GM10266 (cell line): ENCODE measurements around the gene PXDN.

Experiments
- DNase-seq: peaks from one replicate; pipeline ENCODE4 v3.0.0; 2012; ENCODE audit errors: extremely low spot score
- TF ChIP-seq, protein P1 (sequence below): IDR thresholded peaks from 2 replicates; pipeline ENCODE4 v1.5.1; 2012; ENCODE audit warnings: mild to moderate bottlenecking, low read depth; ENCODE audit not compliant: control insufficient read depth, insufficient read depth; ENCODE audit errors: missing control alignments

PXDN gene

GRCh38 chr2:1602278-1603010, 141.9 kb downstream of the PXDN start:
- TF ChIP-seq, protein P1, sequence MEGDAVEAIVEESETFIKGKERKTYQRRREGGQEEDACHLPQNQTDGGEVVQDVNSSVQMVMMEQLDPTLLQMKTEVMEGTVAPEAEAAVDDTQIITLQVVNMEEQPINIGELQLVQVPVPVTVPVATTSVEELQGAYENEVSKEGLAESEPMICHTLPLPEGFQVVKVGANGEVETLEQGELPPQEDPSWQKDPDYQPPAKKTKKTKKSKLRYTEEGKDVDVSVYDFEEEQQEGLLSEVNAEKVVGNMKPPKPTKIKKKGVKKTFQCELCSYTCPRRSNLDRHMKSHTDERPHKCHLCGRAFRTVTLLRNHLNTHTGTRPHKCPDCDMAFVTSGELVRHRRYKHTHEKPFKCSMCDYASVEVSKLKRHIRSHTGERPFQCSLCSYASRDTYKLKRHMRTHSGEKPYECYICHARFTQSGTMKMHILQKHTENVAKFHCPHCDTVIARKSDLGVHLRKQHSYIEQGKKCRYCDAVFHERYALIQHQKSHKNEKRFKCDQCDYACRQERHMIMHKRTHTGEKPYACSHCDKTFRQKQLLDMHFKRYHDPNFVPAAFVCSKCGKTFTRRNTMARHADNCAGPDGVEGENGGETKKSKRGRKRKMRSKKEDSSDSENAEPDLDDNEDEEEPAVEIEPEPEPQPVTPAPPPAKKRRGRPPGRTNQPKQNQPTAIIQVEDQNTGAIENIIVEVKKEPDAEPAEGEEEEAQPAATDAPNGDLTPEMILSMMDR = no peak

DNA sequence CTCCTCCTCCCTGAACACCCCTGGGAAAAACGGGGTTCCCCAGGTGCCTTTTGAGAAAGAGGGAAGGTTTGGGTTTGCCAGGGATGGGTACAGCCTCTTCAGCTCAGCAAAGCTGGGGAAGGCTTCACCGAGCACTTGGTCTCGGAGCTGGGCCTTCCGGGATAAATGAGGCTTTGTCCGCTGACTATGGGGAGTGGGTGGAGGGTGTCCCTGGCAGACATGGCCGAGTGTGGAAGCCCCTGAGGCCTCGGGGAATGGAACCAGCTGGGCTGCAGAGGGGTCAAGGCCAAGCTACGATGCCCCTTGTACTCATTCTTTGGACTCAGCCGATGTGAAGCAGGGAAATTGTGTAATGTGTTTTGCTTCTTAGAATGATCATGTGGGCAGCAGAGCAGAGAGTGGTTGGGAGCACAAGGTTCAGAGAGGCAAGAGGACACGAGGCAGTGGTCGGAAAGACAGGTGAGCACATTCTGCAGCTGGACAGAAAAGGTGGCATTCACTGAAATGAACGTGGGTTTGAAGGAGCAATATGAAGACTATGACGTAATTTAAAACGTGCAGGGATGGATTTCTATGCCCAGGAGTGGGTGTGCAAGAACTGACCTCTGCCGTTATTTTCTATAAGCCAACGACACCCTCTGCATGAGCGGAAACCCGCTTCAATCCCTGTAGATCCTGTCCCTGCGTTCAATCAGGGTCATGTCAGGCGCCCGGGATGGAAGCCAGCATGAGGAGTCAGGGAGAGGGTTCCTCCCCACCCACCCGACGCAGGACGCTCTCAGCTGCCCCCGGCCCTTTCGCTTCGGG, 142.6 kb downstream of the PXDN start:
- no peak for DNase-seq
- TF ChIP-seq, protein P1 = no peak

More at GRCh38 chr2:1602278-1603010, 141.9 kb downstream of the PXDN start:
- no peak for DNase-seq

DNA sequence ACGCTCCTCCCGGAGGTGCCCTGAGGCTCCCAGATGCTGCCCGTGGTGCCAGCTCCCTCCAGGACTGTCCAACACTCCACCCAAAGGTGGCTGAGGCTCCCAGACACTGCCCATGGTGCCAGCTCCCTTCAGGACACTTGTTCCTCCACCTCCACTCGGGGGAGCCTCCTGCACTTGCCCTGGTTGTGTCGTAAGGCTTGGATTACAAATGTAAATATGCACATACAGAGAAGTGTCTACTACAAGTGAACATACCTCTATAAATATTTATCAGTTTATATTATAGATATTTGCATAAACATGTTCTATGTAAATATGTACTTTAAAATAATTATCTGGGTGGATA, 143.3 kb downstream of the PXDN start:
- no peak for DNase-seq
- TF ChIP-seq, protein P1 = no peak

GRCh38 chr2:1600191-1601066, 143.9 kb downstream of the PXDN start:
- TF ChIP-seq, protein P1 = no peak
- DNase-seq = no peak

DNA sequence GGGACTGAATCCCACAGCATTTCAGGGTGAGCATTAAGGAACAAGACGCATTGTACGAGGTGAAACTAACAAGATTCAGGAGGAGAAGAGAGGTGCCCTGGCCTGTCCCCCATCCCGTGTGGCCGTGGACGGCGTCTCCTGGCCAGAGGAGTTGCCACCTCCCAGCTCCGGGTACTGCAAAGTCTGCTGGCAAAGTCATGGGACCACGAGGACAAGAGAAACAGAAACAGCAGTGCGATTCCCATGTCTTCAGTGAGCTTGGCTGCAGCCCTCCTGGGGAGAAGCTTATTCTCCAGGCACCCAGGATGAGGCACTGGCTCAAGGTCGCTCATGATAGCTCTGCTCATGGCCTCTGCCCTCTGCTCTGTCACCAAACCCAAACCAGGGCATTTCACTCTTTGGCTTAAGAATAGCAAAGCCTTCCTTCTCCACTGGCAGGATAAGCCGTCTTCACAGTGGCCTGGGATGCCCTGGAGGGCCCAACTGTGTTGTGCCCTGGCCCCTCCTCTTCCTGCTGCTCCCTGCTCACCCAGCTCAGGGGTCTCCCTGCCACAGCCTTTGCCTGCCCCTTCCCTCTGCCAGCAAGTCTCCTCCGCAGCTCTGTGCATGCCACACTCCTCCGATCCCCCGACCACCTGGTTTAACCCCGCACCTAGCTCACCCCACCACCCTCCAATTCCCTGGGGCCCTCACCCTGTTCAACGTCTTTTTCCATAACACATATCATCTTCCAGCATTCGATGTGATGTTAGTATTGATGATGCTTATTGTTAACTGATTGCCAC, 144.8 kb downstream of the PXDN start:
- DNase-seq = no peak
- TF ChIP-seq, protein P1 = no peak

GRCh38 chr2:1598800-1599199, 145.5 kb downstream of the PXDN start:
- no peak for DNase-seq
- TF ChIP-seq, protein P1 = no peak
